ENCODE results near the gene SMIM29.
"Not testable (repeated sequence)": the region's sequence is repeated elsewhere in the genome, so short reads cannot be mapped to it uniquely, and the experiment has no call there.

SMIM29 gene

DNA sequence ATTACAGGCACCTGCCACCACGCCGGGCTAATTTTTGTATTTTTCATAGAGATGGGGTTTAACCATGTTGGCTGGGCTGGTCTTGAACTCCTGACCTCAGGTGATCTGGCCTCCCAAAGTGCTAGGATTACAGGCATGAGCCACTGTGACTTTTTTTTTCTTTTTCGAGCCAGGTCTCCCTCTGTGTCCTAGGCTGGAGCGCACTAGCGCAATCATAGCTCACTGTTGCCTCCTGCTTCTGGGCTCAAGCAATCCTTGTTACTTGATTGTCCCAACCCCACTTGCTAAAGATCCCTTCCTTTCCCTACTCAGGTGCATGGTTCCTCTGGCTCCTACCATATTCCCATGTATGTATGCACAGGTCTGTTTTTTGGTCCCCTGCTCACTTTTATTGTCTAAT lies 27.4 kb upstream of the SMIM29 start:
- in situ Hi-C loops (cut with HindIII; ENCODE audit: low sequenced_read_pairs): no loop called here
- TF ChIP-seq, protein P1, sequence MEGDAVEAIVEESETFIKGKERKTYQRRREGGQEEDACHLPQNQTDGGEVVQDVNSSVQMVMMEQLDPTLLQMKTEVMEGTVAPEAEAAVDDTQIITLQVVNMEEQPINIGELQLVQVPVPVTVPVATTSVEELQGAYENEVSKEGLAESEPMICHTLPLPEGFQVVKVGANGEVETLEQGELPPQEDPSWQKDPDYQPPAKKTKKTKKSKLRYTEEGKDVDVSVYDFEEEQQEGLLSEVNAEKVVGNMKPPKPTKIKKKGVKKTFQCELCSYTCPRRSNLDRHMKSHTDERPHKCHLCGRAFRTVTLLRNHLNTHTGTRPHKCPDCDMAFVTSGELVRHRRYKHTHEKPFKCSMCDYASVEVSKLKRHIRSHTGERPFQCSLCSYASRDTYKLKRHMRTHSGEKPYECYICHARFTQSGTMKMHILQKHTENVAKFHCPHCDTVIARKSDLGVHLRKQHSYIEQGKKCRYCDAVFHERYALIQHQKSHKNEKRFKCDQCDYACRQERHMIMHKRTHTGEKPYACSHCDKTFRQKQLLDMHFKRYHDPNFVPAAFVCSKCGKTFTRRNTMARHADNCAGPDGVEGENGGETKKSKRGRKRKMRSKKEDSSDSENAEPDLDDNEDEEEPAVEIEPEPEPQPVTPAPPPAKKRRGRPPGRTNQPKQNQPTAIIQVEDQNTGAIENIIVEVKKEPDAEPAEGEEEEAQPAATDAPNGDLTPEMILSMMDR (IDR thresholded peaks at IDR 0.05; ENCODE audit: low read depth, low read length, missing control alignments): no peak
- no peak overlapping the region for H3K4me3 ChIP-seq (ENCODE audit: low read depth, low read length)
- no peak for DNase-seq (ENCODE audit: low read depth)

DNA sequence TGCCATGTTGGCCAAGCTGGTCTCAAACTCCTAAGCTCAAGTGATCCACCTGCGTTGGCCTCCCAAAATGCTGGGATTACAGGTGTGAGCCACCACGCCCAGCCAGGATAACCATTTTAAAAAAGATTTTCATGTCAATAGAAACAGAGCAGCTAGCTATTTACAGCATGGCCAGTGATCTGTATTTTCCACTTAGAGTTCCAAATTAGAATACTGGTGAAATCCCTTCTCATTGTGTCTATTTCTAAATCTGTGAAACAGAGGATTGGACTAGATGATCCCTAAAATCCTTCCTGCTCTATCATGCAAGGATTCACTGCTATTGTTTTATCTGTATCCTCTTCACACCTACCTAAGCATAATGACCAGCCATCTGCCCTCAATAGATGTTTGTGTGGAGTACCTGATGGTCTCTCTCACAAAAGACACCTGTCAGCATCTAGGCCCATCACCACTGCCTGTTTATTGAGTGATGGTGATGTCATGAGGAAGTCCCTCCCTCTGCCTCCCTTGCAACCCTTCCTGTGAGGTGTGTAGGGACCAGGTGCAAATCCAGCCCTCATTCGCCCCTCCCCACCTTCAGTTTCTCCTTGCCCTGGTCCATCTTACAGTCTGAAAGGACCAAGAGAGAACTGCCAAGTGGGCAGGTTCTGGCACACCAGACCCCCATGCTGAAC lies 26.5 kb upstream of the SMIM29 start:
- no peak overlapping the region for H3K4me3 ChIP-seq (ENCODE audit: low read depth, low read length)
- in situ Hi-C loops (cut with HindIII; ENCODE audit: low sequenced_read_pairs): no loop called here
- TF ChIP-seq, protein P1 (IDR thresholded peaks at IDR 0.05; ENCODE audit: low read depth, low read length, missing control alignments): no peak
- DNase-seq (ENCODE audit: low read depth): no peak

DNA sequence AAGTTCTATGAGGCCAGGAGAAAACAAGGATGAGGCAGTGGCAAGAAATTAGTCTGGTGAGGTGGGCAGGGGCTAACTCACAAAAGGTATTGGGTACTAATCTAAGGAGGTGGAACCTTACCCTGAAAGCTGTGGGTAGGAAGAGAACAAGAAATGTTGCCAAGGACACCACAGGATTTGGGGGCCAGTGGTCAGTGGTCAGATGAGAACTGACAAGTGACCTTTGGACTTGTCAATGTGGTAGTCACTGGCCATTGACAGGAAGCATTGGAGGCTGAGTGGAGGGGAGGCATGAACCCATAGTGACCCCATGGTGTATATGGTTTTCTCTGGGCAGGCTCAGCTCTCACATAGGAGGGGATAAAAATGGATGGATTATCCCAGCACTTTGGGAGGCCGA lies 25.3 kb upstream of the SMIM29 start:
- in situ Hi-C loops (cut with HindIII; ENCODE audit: low sequenced_read_pairs): no loop called here
- no peak overlapping the region for H3K4me3 ChIP-seq (ENCODE audit: low read depth, low read length)
- TF ChIP-seq, protein P1 (IDR thresholded peaks at IDR 0.05; ENCODE audit: low read depth, low read length, missing control alignments): no peak
- DNase-seq (ENCODE audit: low read depth): no peak

DNA sequence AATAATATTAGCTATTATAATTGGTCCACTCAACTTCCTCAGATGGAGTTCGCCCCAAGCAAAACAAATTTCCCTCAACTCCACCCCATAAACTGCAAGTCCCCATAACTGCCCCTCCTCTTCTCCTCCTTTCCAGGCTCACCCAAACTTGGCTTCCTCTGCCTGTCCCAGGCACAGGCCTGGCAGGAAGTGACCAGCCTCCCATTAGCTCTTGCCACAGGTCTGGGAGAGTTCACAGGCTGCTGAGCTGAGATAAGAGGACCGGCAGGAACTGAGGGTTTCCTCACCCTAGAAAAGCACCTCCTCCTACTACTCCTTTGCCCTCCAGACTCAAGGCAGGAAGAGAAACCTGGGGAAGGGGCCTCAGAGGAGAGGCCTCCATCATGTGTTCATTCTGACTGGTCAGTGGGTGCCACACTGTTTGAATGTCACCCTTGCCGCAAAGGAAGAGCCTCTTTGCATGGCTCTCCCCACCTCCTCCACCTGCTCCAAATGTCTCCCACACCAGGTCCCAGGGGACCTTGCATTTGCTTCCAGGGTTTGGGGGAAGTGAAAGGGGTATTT lies 24.5 kb upstream of the SMIM29 start:
- TF ChIP-seq, protein P1 (IDR thresholded peaks at IDR 0.05; ENCODE audit: low read depth, low read length, missing control alignments): no peak
- in situ Hi-C loops (cut with HindIII; ENCODE audit: low sequenced_read_pairs): no loop called here
- no peak overlapping the region for H3K4me3 ChIP-seq (ENCODE audit: low read depth, low read length)
- no peak for DNase-seq (ENCODE audit: low read depth)

DNA sequence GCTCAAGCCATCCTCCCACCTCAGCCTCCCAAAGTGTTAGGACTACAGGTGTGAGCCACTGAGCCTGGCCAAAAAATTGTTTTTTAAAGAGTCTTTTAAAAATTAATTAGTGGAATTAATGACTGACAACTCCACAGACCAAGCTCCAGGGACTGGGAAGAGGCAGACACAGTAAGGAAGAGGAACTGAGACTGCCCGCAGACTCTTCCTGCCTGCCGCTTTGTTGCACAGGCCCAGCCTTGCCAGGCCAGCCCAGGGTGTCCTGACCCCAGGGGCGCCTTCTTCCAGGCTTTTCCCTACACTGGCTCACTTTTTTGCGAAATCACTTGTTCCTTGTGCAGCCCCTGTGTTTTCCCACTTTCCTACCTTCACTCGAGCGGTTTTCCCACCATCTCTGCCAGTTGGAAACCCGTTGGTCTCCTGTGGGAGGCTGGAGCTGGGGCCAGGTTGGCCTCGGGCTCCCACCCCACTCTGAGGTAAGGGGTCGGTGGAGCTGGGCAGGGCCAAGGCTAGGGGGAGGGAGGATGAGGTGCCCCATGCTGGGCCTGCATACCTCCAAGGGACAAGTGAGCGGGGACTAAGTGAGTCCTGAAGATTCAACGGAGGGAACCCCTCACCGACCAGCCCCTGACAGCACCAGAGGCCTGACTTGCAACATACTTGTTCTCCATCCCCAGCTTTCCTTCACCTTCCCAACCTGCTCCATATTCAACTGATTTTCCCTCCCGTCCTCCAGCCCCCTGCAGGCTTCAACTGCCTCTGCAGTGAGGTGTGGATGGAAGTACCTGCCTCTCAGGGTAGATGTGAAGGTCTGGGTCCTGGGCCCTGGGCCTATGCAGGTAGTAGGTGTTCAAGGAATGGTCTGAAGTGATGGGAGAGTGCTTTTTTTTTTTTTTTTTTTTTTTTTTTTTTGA lies 23.5 kb upstream of the SMIM29 start:
- in situ Hi-C loops (cut with HindIII; ENCODE audit: low sequenced_read_pairs): no loop called here
- TF ChIP-seq, protein P1 (IDR thresholded peaks at IDR 0.05; ENCODE audit: low read depth, low read length, missing control alignments): no peak

DNA sequence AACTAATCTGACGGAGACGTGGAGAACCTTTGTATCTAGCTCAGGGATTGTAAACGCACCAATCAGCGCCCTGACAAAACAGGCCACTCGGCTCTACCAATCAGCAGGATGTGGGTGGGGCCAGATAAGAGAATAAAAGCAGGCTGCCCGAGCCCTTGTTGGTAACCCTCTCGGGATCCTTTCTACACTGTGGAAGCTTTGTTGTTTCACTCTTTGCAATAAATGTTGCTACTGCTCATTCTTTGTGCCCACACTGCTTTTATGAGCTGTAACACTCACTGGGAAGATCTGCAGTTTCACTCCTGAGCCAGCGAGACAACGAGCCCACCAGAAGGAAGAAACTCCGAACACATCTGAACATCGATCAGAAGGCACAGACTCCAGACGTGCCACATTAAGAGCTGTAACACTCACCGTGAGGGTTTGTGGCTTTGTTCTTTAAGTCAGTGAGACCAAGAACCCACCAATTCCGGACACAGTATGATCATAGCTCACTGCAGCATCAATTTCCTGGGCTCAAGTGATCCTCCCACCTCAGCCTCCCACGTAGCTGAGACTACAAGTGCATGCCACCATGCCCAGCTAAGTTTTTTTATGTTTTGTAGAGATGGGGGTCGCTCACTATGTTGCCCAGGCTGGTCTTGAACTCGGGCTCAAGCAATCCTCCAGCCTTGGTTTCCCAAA lies 21.0 kb upstream of the SMIM29 start:
- in situ Hi-C loops (cut with HindIII; ENCODE audit: low sequenced_read_pairs); DNase-seq (ENCODE audit: low read depth); H3K4me3 ChIP-seq (ENCODE audit: low read depth, low read length): not testable (repeated sequence)

More for the DNA sequence above, 23.5 kb upstream of the SMIM29 start:
- no peak overlapping the region for H3K4me3 ChIP-seq (ENCODE audit: low read depth, low read length)
- DNase-seq (ENCODE audit: low read depth): no peak

- in situ Hi-C loops (cut with HindIII; ENCODE audit: low sequenced_read_pairs); DNase-seq (ENCODE audit: low read depth); H3K4me3 ChIP-seq (ENCODE audit: low read depth, low read length): not testable (repeated sequence)
Measured at GRCh38 chr6:34269132-34269531, 20.3 kb upstream of the SMIM29 start.

Data from astrocyte of the cerebellum (primary cell).